NB4 (cell line): ENCODE data around the gene NBPF4.

ENCODE experiments used
- DNase-seq: peaks from one replicate; pipeline ENCODE4 v3.0.0; 2010; ENCODE audit warnings: low read depth
- H3K4me3 ChIP-seq: one replicate; pipeline ENCODE4 v1.5.1; 2011; ENCODE audit warnings: mild to moderate bottlenecking, low read depth, low read length, moderate library complexity
- CTCF ChIP-seq: IDR thresholded peaks from one replicate; pipeline ENCODE4 v1.5.1; 2012; ENCODE audit warnings: low read depth, low read length
- MAX ChIP-seq: IDR thresholded peaks from 2 replicates; pipeline ENCODE4 v1.6.1; 2011; ENCODE audit warnings: low read depth, low read length
- MYC ChIP-seq: IDR thresholded peaks from 2 replicates; pipeline ENCODE4 v1.6.1; 2011; ENCODE audit warnings: low read depth, low read length
- POLR2A ChIP-seq: IDR thresholded peaks from 2 replicates; pipeline ENCODE4 v1.6.1; 2011; ENCODE audit warnings: mild to moderate bottlenecking; ENCODE audit not compliant: insufficient read length; ENCODE audit errors: extremely low read depth

Gene NBPF4

GRCh38 chr1:108190686-108191416, 53.0 kb downstream of the NBPF4 start:
- no peak for TF ChIP-seq MAX
- TF ChIP-seq POLR2A = no peak
- no peak for TF ChIP-seq CTCF
- no peak for TF ChIP-seq MYC
- H3K4me3 ChIP-seq = no peak overlapping the region
- DNase-seq = peak; percentile 86

- peak; percentile 73 for DNase-seq
- peak overlapping the region; percentile 42 for H3K4me3 ChIP-seq
- TF ChIP-seq MAX = no peak
- TF ChIP-seq CTCF = no peak
- TF ChIP-seq POLR2A = no peak
- no peak for TF ChIP-seq MYC
Observed at GRCh38 chr1:108190001-108190634, 53.8 kb downstream of the NBPF4 start.

GRCh38 chr1:108188801-108189200, 55.1 kb downstream of the NBPF4 start:
- no peak overlapping the region for H3K4me3 ChIP-seq
- no peak for DNase-seq
- TF ChIP-seq MYC (no peak), MAX (no peak), POLR2A (no peak), CTCF (no peak)

- TF ChIP-seq MAX (no peak), MYC (no peak), CTCF (no peak), POLR2A (no peak)
- peak; percentile 14 for DNase-seq
- H3K4me3 ChIP-seq = no peak overlapping the region
Observed at GRCh38 chr1:108182959-108183700, 60.7 kb downstream of the NBPF4 start.

GRCh38 chr1:108179018-108179417, 64.9 kb downstream of the NBPF4 start:
- DNase-seq = no peak
- TF ChIP-seq POLR2A (no peak), CTCF (no peak), MYC (no peak), MAX (no peak)
- no peak overlapping the region for H3K4me3 ChIP-seq
